ENCODE data around the gene ARHGEF28. TPM values are rescaled to one million over a fixed set of nuclear protein-coding genes. Genes with fewer than 3 reads are reported as not detected.
A peak's percentile ranks its signal among the peaks of the same experiment; 100 is the strongest.

ARHGEF28 gene
- total RNA-seq, 1 donor from 2014 or later, result 8.5 TPM

GRCh38 chr5:73591698-73592501, 34.1 kb upstream of the ARHGEF28 start:
- Mint-ChIP-seq H3K4me3 (ENCODE audit: unreplicated experiment) (no peak overlapping the region), H3K36me3 (ENCODE audit: low read depth, unreplicated experiment) (peaks cover 4% of the 10 kb centered on the region), H3K27ac (ENCODE audit: unreplicated experiment) (no peak overlapping the region), H3K9me3 (ENCODE audit: unreplicated experiment) (no peaks in the 10 kb centered on the region), H3K27me3 (ENCODE audit: low read depth, unreplicated experiment) (no peaks in the 10 kb centered on the region), H3K4me1 (ENCODE audit: low read depth, unreplicated experiment) (peaks cover 5% of the 10 kb centered on the region)
- H4K20me1 ChIP-seq (ENCODE audit: insufficient read depth, low read length), result no peaks in the 10 kb centered on the region
- FAIRE-seq, result no peak
- no peak overlapping the region for H3K9ac ChIP-seq (ENCODE audit: low read length)
- no peaks in the 10 kb centered on the region for H3K9me3 ChIP-seq (ENCODE audit: insufficient read depth, low read depth, low read length)
- no peak for TF ChIP-seq EZH2 (IDR thresholded peaks at IDR 0.05; ENCODE audit: insufficient read depth, low read length)
- TF ChIP-seq, protein P1, sequence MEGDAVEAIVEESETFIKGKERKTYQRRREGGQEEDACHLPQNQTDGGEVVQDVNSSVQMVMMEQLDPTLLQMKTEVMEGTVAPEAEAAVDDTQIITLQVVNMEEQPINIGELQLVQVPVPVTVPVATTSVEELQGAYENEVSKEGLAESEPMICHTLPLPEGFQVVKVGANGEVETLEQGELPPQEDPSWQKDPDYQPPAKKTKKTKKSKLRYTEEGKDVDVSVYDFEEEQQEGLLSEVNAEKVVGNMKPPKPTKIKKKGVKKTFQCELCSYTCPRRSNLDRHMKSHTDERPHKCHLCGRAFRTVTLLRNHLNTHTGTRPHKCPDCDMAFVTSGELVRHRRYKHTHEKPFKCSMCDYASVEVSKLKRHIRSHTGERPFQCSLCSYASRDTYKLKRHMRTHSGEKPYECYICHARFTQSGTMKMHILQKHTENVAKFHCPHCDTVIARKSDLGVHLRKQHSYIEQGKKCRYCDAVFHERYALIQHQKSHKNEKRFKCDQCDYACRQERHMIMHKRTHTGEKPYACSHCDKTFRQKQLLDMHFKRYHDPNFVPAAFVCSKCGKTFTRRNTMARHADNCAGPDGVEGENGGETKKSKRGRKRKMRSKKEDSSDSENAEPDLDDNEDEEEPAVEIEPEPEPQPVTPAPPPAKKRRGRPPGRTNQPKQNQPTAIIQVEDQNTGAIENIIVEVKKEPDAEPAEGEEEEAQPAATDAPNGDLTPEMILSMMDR (IDR thresholded peaks at IDR 0.05; ENCODE audit: insufficient read depth, low read depth, low read length), result no peak
- peak overlapping the region; percentile 36 for H3K4me2 ChIP-seq (ENCODE audit: low read length)
- H3K27ac ChIP-seq (ENCODE audit: low read depth, low read length), result peak overlapping the region; percentile 4
- H3K4me1 ChIP-seq (ENCODE audit: insufficient read depth, low read length), result peaks cover 13% of the 10 kb centered on the region
- H3K27me3 ChIP-seq (ENCODE audit: insufficient read depth, low read length), result no peaks in the 10 kb centered on the region
- H3K4me3 ChIP-seq (ENCODE audit: insufficient read depth, low read depth, low read length), result no peak overlapping the region
- no peaks in the 10 kb centered on the region for H3K79me2 ChIP-seq (ENCODE audit: insufficient read depth, low read length)
- no peaks in the 10 kb centered on the region for H3K36me3 ChIP-seq (ENCODE audit: insufficient read depth, low read length)
- H2AFZ ChIP-seq (ENCODE audit: low read depth, low read length), result no peak overlapping the region
- DNase-seq (ENCODE audit: low read depth), result peak; percentile 35

DNA sequence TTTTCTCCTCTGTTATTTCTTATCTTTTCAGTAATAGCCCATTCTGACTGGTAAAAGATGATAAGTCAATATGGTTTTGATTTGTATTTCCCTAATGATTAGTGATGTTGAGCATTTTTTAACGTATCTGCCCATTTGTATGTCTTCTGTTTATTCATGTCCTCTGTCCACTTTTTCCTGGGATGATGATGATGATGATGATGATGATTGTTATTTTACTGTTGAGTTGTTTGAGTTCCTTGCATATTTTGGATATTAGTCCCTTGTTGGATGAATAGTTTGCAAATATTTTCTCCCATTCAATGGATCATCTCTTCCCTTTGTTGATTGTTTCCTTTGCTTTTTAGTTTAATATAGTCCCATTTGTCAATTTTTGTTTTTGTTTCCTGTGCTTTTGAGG, 33.4 kb upstream of the ARHGEF28 start:
- H3K9me3 Mint-ChIP-seq (ENCODE audit: unreplicated experiment), result no peaks in the 10 kb centered on the region
- Histone ChIP-seq H2AFZ (ENCODE audit: low read depth, low read length) (no peak overlapping the region), H3K27ac (ENCODE audit: low read depth, low read length) (no peak overlapping the region), H3K36me3 (ENCODE audit: insufficient read depth, low read length) (no peaks in the 10 kb centered on the region), H3K79me2 (ENCODE audit: insufficient read depth, low read length) (no peaks in the 10 kb centered on the region), H4K20me1 (ENCODE audit: insufficient read depth, low read length) (no peaks in the 10 kb centered on the region), H3K9me3 (ENCODE audit: insufficient read depth, low read depth, low read length) (no peaks in the 10 kb centered on the region), H3K27me3 (ENCODE audit: insufficient read depth, low read length) (no peaks in the 10 kb centered on the region), H3K9ac (ENCODE audit: low read length) (no peak overlapping the region), H3K4me2 (ENCODE audit: low read length) (peak overlapping the region; percentile 36), H3K4me3 (ENCODE audit: insufficient read depth, low read depth, low read length) (no peak overlapping the region), H3K4me1 (ENCODE audit: insufficient read depth, low read length) (peaks cover 13% of the 10 kb centered on the region)
- TF ChIP-seq, protein P1 (IDR thresholded peaks at IDR 0.05; ENCODE audit: insufficient read depth, low read depth, low read length), result no peak
- no peak for TF ChIP-seq EZH2 (IDR thresholded peaks at IDR 0.05; ENCODE audit: insufficient read depth, low read length)
- FAIRE-seq (peak; percentile 32), DNase-seq (ENCODE audit: low read depth) (peak; percentile 39)
- H3K27me3 Mint-ChIP-seq (ENCODE audit: low read depth, unreplicated experiment), result no peaks in the 10 kb centered on the region
- H3K4me3 Mint-ChIP-seq (ENCODE audit: unreplicated experiment), result no peak overlapping the region
- H3K4me1 Mint-ChIP-seq (ENCODE audit: low read depth, unreplicated experiment), result peaks cover 5% of the 10 kb centered on the region
- peaks cover 2% of the 10 kb centered on the region for H3K36me3 Mint-ChIP-seq (ENCODE audit: low read depth, unreplicated experiment)
- peak overlapping the region; percentile 21 for H3K27ac Mint-ChIP-seq (ENCODE audit: unreplicated experiment)
